Measurements from ENCODE around the gene TPSAB1.

- no peak for TF ChIP-seq EZH2 (IDR thresholded peaks at IDR 0.05; ENCODE audit: low read length, unreplicated experiment)
- no peak for TF ChIP-seq CTCF (conservative IDR thresholded peaks at IDR 0.05; ENCODE audit: low read depth, low read length)
- TF ChIP-seq EZH2phosphoT487 (IDR thresholded peaks at IDR 0.05; ENCODE audit: borderline replicate concordance, low read length) = no peak
Observed at GRCh38 chr16:1212616-1213194, 27.8 kb upstream of the TPSAB1 start.

Data from PC-3 (cell line).